HG03558 (cell line): Measurements from ENCODE around the gene ZP4.
"Not testable (repeated sequence)": the region's sequence is repeated elsewhere in the genome, so short reads cannot be mapped to it uniquely, and the experiment has no call there.

Experiments used
- ATAC-seq: cut with Tn5 transposase; IDR thresholded peaks from one replicate; pipeline ENCODE4 v1.9.1; 2021; ENCODE audit warnings: moderate number of reproducible peaks; ENCODE audit not compliant: unreplicated experiment; ENCODE audit errors: extremely low read depth

The ZP4 gene

DNA sequence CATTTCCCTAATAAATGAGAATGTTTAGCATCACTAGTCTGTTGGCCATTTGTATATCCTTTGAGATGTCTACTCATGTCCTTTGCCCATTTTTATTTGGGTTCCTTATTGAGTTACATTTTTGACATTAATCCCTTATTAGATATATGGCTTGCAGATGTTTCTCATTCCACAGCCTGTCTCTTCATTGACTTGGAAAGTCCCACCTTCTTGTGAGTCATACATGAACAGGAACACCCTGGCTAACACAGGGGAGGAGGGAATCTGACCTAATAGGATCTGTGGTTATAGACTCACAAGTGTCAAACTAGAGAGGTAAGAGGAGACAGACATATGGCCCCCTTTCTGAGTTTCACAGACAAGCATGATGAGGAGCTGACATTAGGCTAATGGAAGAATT is 11.5 kb downstream of the ZP4 start:
- no peak for ATAC-seq

DNA sequence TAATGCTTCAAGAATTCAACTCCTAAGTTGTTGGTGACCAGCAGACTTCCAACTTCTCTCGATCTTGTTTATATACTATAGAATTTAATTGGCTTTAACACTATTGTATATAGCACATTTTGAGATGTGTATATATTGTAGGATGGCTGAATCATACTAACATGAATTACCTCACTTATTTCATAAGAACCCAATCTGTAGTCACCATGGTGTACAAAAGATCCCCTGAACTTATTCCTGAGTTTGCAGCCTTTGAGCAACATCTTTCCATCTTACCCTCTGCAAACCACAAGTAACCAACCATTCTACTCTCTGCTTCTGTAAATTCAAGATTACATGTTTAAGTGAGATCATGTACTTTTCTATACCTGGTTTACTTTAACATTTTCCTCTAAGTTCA is 12.3 kb downstream of the ZP4 start:
- ATAC-seq = no peak

DNA sequence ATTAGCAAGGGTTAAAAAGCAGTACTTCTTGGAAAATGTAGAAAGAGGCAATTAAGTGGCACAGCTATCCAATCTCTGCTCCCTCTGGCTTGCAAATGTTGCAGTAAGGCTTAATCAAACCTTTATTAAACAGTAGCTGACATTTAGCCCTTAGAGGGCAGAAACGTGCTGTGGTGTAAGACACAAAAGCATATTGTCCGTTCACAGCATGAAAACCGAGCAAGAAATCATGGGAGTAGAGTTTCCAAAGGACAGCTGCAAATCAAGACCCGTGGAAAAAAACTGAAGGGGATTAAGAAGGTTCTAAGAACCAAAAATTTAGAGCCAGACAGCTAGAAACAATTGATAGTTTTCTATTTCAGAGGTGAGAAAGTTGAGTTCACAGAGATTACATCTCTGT is 13.1 kb downstream of the ZP4 start:
- no peak for ATAC-seq

DNA sequence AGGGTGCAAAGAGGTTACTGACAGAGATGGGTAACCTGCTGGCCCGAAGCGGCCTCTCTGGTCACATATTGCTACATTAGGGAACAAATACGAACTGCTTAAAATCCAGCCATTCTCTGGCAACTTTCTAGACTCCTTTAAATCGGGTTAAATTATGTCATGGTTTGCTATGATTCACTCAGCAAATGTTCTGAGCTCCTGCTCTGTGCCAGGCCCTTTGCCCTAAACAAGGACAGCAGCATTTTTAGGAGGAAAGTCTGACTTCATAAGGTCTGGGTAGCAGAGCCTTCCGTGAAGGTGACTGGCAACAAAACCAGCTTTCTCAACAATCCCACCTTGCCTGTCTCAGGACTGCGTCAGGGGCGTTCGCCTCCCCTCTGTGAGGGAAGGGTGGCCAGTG is 15.4 kb downstream of the ZP4 start:
- ATAC-seq = no peak

DNA sequence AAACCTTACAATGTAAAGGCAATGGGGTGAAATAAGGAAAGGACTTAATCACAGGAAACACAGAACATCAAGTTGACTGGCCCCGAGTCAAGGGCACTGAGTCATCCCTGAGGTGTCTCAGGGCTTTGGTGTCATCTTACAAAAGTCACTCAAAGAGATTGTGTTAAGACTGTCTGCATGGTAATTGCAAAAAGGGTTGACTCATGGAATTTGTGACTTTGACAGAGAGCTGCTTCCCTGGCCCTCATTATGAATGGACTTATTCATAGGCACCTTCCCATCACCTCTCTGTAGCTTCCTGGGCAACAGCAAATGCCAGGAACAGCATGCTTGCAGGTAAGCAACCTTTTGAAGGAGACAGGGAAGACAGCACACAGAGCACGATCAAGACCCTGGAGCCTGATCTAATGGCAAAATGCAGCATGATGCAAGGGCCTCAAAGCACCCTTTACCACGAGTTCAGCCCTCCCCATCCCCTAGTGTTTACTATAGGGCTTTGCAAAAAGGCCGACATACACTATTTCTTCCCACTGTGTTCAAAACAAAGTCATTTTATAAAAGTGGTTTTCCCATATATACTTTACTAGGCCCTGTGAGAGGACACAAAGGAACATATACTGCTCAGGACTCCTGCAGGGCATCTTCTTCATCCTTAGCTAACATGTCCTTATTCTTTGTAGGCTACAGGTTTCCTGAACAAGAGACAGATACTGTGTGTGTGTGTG is 17.1 kb downstream of the ZP4 start:
- ATAC-seq = no peak

DNA sequence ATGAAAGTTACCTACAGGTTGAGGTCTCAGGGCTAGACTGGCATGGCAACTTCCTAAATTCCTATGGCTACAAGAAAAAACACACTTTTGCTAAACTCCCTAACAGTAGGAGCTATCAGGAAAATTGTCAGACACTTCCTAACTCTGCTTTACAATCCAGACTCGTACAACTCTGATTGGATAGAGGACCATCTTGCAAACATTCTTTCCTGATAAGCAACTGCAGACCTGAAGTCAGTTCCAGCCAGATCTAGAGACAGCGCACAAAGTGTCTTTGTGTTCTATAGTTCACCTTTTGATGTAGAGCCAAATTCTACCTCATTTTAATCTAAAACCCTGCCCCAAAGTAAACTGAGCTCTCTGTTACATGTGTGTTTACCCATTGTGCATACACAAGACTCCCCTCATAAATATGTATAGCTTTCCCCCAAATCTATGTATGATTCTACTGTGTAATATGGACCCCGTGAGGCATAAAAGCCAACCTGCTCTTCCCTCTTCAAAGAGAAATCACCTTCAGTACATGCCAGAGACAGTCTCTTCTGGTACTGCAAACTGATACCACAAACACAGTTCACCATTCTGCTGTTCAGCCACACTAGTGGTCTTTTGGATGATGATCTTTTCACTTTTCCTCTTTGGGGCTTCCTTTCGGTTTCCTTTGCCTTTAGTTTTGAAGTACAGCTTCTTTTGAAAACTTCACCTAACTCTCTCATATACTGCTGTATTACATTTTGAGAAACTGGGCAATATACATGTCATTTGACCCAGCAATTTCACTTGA is 21.7 kb downstream of the ZP4 start:
- ATAC-seq = no peak

DNA sequence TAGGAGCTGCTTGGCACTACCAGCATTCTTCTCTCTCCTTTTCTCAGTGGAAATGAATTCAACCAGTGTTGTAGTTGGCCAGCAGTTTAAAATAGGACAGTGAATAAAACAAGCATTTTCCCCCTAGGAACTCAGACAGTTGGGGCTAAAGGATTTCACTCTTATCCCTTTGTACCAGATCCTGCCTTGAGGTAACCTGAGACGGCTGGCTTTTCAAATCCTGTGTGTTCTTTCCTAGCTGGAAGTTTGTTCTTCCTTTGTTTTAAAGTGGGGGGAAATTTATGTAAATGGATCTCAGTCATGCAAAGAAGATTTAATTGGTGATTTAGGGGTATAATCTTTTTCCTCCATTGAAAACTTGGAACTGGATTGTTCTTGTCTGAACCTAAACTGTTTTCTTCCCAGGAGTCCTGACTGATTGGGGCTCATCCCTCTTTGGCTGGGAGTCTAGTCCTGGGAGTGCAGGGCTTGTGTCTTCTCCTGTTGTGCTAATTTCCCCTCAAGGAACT is 23.3 kb downstream of the ZP4 start:
- no peak for ATAC-seq

DNA sequence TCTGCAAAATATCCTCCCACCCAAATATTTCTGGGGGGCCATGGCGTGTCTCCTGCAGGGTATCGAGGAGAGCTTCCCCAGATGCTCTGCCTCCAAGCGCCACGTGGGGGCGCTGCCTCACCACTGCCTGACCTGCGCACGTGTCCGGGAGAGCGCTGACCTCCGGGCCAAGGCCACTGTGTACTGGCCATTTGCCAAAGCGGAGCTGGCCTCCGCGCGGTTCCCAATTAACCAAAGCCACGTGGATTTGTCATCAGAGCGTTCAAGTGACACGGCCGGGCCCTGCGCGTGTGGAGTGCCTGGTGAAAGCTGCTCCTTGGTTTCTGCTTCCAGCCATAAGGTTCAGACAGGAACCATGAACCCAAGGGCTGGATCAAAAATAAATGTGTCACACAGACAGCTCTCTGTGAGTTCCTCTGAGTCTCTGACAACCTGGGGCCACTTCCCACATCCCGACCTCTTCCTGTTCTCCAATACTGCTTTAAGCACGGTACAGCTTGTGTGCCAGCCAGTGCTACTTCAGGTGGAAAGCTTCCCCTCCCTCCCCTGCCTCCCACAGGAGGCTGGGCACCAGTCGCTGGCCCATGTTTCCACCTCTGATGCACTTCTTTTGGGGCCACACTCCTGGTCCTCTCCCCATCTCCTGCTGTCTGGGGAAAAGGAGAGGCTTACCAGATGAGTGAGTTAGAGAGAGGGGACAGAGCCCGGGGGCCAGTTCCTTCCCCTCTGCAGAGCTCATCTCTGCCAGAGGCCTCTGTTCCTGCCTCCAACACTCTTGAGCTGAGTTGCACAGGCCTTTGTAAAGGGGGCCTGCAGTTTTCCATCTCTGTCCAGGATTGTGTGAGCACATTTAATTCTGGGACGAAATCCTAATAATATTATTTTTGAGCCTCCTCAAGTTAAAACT is 26.1 kb downstream of the ZP4 start:
- peak; percentile 65 for ATAC-seq

DNA sequence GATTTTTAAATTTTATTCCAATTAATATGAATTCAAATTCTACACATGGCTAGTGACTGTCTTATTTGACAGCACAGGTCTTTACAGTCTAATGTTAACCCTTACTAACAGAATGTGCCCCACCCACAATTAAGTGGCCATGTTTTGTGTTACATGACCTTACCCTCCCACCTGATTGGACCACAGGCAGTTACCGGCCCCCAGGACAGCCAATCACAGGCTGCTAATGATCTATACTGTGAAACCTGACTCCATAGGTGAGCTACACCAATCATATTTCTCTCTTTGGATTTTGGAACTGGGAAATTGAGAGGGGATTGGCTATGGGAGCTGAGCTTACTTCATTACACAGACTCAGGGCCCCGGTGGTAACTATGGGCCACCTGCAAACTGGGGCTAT is 27.5 kb downstream of the ZP4 start:
- no peak for ATAC-seq

DNA sequence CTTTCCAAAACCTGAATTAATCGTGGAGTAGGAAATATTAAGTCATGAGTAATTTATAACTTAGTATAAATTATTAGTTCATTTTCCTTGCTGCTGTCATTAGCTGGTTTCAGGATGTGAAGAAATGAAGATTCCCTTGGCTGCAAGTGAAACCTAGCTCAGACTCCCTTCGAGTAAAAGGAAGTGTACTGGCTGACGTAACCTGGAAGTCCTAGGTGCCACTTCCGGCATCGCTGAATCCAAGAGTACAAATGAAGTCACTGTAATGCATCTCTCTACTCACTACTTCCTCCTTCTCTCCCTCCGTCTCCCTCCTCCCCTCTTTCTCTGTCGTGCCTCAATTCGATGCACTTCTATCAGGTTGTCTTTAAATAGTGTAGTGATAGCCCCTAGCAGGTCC is 28.8 kb downstream of the ZP4 start:
- ATAC-seq = no peak

DNA sequence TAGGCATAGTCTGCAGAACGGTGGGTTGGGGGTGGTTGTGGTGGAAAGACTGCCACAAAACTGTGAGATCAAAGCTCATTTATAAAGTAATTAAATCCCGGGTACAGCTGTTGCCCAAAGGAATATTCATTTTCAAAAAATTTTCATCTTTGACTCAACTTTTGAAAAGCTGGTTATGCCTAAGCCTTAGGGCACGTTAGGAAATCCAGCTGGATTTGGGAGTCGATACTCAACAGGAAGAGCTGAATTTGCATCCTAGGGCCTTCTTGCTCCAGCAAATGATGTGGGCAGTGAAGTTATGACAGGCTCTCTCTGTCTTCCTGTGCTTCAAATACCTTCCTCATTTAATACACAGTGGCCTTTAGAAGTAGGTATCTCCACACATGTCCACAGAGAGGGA is 31.7 kb downstream of the ZP4 start:
- no peak for ATAC-seq

DNA sequence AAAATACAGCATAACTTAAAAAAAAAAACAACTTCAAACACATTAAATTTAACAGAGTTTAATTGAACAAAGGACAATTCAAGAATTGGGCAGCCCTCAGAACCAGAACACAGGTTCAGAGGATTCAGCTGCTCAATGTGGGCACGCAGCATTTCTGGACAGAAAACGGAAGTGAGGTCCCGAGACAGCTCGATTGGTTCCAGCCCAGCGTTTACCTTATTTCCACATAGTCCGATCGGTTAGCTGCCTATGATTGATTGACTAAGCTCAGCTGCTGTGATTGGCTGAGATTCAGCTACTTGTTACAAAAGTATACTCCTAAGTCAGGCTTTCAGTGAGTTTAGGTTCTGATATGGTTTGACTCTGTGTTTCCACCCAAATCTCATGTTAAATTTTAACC is 33.3 kb downstream of the ZP4 start:
- ATAC-seq = no peak

DNA sequence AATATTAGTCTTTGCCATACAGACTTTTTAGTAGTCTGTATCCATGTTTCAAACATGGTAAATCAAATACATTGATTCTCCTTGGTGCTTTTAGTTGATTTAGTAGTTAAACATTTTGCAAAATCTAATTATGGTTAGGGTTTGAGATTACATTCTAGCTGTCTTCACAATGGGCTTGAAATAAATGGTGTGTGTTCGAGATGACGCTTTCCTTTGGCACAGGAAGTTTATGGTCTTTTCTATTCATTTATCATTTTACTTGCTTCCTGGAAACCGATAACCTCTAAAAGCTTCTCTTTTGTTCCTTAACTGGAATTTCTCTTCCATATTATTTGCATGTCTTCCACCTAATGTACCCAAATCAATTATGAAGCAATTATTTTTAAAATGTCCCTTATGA is 38.4 kb downstream of the ZP4 start:
- no peak for ATAC-seq

DNA sequence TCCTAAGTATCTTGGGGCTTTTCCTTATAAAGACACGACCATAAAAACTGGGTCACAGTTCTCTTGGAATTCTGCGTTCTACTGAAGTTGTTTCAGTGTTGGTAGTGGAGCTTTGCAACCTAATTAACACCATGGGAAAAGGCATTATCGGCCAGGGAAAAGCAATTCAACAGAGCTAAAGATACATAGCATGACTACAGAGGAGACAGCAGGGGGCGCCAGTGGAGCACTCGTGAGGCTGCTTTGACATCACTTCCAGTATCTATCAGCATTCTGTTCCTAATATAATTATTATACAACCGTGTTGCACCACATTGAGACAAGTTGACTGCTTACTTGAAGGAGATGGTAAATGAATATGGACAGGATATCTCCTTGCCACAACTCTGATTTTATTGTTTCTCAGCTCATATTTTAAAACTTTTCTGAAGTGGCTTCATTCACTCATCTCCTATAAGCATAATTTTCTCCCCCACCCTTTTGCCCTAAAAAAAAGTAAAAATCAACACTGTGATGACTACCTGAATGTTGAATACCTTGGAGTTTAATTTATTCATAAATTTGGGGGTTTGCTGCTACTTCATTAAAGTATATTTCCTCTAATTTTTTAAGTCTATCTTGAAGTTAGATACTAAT is 39.4 kb downstream of the ZP4 start:
- ATAC-seq = no peak

DNA sequence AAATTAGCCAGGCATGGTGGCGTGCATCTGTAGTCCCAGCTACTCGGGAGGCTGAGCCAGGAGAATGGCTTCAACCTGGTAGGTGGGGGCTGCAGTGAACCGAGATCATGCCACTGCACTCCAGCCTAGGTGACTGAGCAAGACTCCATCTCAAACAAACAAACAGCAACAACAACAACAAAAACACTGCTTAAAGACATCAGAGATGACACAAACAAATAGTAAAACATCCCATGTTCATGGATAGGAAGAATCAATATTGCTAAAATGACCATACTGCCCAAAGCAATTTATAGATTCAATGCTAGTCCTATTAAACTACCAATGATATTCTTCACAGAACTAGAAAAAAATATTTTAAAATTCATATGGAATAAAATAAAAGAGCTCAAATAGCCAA is 47.2 kb downstream of the ZP4 start:
- not testable (repeated sequence) for ATAC-seq

DNA sequence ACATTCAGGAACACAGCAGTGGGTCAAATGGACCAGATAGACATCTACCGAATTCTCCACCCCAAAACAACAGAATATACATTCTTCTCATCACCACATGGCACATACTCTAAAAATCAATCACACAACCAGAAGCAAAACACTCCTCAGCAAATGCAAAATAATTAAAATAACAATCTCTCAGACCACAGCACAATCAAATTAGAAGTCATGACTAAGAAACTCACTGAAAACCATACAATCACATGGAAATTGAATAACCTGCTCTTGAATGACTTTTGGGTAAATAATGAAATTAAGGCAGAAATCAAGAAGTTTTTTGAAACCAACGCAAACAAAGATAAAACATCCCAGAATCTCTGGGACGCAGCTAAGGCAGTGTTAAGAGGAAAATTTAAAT is 49.2 kb downstream of the ZP4 start:
- no peak for ATAC-seq

DNA sequence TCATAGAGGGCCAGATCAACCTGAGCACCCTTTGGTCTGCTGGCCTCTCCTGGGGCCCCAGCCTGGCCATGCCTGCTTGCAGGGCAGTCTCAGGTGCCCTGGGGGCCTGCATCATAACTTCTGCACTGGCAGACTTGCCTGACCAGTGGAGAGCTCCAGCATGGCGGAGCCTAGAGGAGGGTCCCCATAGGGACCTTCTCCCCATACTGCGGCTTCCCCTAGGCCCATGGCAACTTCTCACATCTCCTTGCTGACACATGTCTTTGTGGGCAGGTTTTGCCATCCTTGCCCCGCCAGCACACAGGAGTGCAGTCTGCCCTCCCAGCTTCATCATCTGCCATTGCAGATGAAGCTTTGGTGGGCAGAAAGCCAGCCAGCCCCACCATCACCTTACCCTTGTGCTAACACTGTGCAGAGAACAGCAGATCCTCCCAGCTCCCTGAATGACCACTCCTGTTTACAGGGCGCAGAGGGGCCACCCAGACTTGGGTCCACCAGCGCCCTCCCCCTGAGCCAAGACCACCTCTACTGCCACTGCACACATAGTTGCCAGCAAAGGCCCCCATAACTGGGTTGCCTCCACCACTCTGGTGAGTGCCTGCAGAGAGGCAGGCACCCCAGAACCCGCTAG is 51.7 kb downstream of the ZP4 start:
- ATAC-seq = no peak

DNA sequence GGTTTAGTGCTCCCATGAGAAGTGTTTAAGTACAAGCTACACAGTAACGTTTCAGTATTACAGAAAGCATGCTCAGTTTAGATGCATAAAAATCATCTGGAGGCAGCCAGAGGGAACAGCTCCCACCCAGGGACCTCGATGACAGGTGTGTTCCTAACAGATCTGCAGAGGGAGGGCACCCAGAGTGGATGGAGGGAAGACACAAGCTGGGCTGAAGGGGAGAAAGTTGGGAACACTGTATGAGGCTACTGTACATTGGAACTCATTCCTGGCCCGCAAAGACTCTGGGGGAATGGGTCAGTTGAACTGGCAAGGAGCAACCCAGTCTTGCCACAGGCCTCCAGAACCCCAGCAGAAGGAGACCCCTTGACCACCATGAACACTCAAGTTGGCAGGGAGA is 52.4 kb downstream of the ZP4 start:
- no peak for ATAC-seq

DNA sequence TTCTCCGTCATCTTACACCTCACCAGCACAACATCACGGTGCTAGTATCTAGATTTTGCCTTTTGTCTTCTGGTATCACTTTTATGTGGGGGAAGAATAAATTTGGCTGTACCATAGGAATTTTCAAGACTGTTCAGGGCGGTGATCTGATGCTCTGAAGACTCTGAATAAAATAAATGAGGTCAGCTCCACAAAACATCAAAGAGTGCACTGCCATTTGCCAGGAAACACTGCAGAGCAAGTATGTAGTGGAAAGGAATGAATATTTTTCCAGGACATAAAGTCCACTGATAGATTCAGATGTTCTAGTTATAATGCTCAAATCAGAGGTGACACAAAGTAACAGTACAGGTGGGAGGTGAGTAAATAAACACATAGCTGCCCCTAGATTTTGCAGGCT is 56.3 kb downstream of the ZP4 start:
- no peak for ATAC-seq

DNA sequence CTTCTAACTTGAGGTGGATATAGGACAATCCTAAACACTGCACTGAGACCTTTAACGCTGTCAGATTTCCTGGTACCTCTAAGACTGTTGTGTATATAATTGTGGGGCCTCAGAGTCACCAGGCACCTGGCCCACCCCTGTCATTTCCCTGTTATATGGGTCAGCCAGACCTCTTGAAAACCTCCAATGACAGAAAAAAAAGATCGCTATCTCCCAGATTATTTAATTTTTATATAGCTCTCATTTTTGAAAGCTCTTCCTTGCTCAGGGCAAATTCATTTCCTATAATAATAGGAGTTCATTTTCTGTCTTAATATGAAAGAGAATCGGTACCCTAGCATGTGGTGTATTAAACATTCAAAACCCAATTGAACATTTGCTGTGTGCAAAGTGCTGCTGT is 56.7 kb downstream of the ZP4 start:
- ATAC-seq = no peak
